ENCODE measurements around the gene MIOX.

MIOX gene

GRCh38 chr22:50456466-50457234, 30.0 kb upstream of the MIOX start:
- peak; percentile 26; the same call in 1 of the 2 replicates for TF ChIP-seq RAD21 (IDR thresholded peaks at IDR 0.05; ENCODE audit: low read depth)
- no peak for TF ChIP-seq REST (IDR thresholded peaks at IDR 0.05; ENCODE audit: low read depth)

GRCh38 chr22:50459016-50459415, 27.6 kb upstream of the MIOX start:
- TF ChIP-seq CREB1 (IDR thresholded peaks at IDR 0.05; ENCODE audit: low read depth) (no peak), REST (IDR thresholded peaks at IDR 0.05; ENCODE audit: low read depth) (no peak), MAX (IDR thresholded peaks at IDR 0.05) (no peak), ZBTB7A (IDR thresholded peaks at IDR 0.05; ENCODE audit: low read depth) (no peak), CEBPB (IDR thresholded peaks at IDR 0.05) (no peak), NFIC (IDR thresholded peaks at IDR 0.05) (no peak), EGR1 (IDR thresholded peaks at IDR 0.05) (no peak), RAD21 (IDR thresholded peaks at IDR 0.05; ENCODE audit: low read depth) (no peak), TCF12 (IDR thresholded peaks at IDR 0.05; ENCODE audit: low read depth) (no peak), TAF1 (IDR thresholded peaks at IDR 0.05; ENCODE audit: low read depth) (no peak), EP300 (IDR thresholded peaks at IDR 0.05; ENCODE audit: borderline replicate concordance) (no peak), USF1 (IDR thresholded peaks at IDR 0.05) (no peak), YY1 (IDR thresholded peaks at IDR 0.05; ENCODE audit: low read depth) (no peak), FOXM1 (IDR thresholded peaks at IDR 0.05; ENCODE audit: borderline replicate concordance, low read depth) (no peak), TEAD4 (IDR thresholded peaks at IDR 0.05) (no peak)

GRCh38 chr22:50459496-50460140, 27.0 kb upstream of the MIOX start:
- TF ChIP-seq EGR1 (IDR thresholded peaks at IDR 0.05) (no peak), REST (IDR thresholded peaks at IDR 0.05; ENCODE audit: low read depth) (no peak), YY1 (IDR thresholded peaks at IDR 0.05; ENCODE audit: low read depth) (no peak), TAF1 (IDR thresholded peaks at IDR 0.05; ENCODE audit: low read depth) (no peak), RAD21 (IDR thresholded peaks at IDR 0.05; ENCODE audit: low read depth) (no peak), NFIC (IDR thresholded peaks at IDR 0.05) (no peak), TEAD4 (IDR thresholded peaks at IDR 0.05) (no peak), CREB1 (IDR thresholded peaks at IDR 0.05; ENCODE audit: low read depth) (no peak), TCF12 (IDR thresholded peaks at IDR 0.05; ENCODE audit: low read depth) (no peak)

- TF ChIP-seq ZBTB7A (IDR thresholded peaks at IDR 0.05; ENCODE audit: low read depth) (peak; percentile 89; the same call in 1 of the 2 replicates), MAX (IDR thresholded peaks at IDR 0.05) (peak; percentile 68), USF1 (IDR thresholded peaks at IDR 0.05) (0 out of 2 replicates have a peak, but pooled peaks have one; percentile 17), CREB1 (IDR thresholded peaks at IDR 0.05; ENCODE audit: low read depth) (no peak), TCF12 (IDR thresholded peaks at IDR 0.05; ENCODE audit: low read depth) (peak; percentile 92), TAF1 (IDR thresholded peaks at IDR 0.05; ENCODE audit: low read depth) (no peak), REST (IDR thresholded peaks at IDR 0.05; ENCODE audit: low read depth) (no peak), EP300 (IDR thresholded peaks at IDR 0.05; ENCODE audit: borderline replicate concordance) (peak; percentile 71), CEBPB (IDR thresholded peaks at IDR 0.05) (no peak), EGR1 (IDR thresholded peaks at IDR 0.05) (peak; percentile 53; the same call in 1 of the 2 replicates), YY1 (IDR thresholded peaks at IDR 0.05; ENCODE audit: low read depth) (peak; percentile 79), TEAD4 (IDR thresholded peaks at IDR 0.05) (peak; percentile 96), NFIC (IDR thresholded peaks at IDR 0.05) (peak; percentile 95), FOXM1 (IDR thresholded peaks at IDR 0.05; ENCODE audit: borderline replicate concordance, low read depth) (no peak), RAD21 (IDR thresholded peaks at IDR 0.05; ENCODE audit: low read depth) (no peak; the same call in 1 of the 2 replicates)
These were observed 25.7 kb upstream of the MIOX start for GRCh38 chr22:50460938-50461337.

All from Ishikawa (cell line).